Measurements from ENCODE around the gene XRCC1.
"Not testable (repeated sequence)": the region's sequence is repeated elsewhere in the genome, so short reads cannot be mapped to it uniquely, and the experiment has no call there.

- not testable (repeated sequence) for TF ChIP-seq POLR2A, CTCF (IDR thresholded peaks at IDR 0.05)
Observed at GRCh38 chr19:43512399-43512798, 62.9 kb downstream of the XRCC1 start.

All from body of pancreas (tissue), 4 donors.